Peyer's patch (tissue), 4 donors: ENCODE measurements around the gene DNAI7.

Experiments
- POLR2A ChIP-seq, 2 donors: fragments of 450-650 bp; IDR thresholded peaks; one replicate each; pipeline ENCODE4 v1.5.1; 2017; ENCODE audit warnings: antibody characterized with exemption in 2 of 2, mild to moderate bottlenecking in 2 of 2, moderate library complexity in 2 of 2
- TF ChIP-seq, protein P1 (sequence below), 6 experiments: fragments of 450-650 bp in 4 of 6; fragments of 200-600 bp in 2 of 6; sonication (generic) in 1 of 6; IDR thresholded peaks; one replicate each; pipeline ENCODE4 v1.5.1; 2017 to 2019; ENCODE audit warnings: antibody characterized with exemption in 6 of 6, mild to moderate bottlenecking in 3 of 6, moderate library complexity in 1 of 6

- no peak for TF ChIP-seq POLR2A (IDR thresholded peaks at IDR 0.05)
- TF ChIP-seq, protein P1, sequence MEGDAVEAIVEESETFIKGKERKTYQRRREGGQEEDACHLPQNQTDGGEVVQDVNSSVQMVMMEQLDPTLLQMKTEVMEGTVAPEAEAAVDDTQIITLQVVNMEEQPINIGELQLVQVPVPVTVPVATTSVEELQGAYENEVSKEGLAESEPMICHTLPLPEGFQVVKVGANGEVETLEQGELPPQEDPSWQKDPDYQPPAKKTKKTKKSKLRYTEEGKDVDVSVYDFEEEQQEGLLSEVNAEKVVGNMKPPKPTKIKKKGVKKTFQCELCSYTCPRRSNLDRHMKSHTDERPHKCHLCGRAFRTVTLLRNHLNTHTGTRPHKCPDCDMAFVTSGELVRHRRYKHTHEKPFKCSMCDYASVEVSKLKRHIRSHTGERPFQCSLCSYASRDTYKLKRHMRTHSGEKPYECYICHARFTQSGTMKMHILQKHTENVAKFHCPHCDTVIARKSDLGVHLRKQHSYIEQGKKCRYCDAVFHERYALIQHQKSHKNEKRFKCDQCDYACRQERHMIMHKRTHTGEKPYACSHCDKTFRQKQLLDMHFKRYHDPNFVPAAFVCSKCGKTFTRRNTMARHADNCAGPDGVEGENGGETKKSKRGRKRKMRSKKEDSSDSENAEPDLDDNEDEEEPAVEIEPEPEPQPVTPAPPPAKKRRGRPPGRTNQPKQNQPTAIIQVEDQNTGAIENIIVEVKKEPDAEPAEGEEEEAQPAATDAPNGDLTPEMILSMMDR (IDR thresholded peaks at IDR 0.05), result peak; percentile 30 to 74 (median 64)
These were observed 46.4 kb upstream of the DNAI7 start for GRCh38 chr12:25241167-25242020.
